Activated T-helper 1 cell treated with Interleukin-2 at 50 U/mL for 16 hours (primary cell): ENCODE results near the gene AGA.

Source experiments
- DNase-seq: peaks from one replicate; pipeline ENCODE4 v3.0.0-alpha.2; 2020; ENCODE audit warnings: low read depth

The AGA gene

DNA sequence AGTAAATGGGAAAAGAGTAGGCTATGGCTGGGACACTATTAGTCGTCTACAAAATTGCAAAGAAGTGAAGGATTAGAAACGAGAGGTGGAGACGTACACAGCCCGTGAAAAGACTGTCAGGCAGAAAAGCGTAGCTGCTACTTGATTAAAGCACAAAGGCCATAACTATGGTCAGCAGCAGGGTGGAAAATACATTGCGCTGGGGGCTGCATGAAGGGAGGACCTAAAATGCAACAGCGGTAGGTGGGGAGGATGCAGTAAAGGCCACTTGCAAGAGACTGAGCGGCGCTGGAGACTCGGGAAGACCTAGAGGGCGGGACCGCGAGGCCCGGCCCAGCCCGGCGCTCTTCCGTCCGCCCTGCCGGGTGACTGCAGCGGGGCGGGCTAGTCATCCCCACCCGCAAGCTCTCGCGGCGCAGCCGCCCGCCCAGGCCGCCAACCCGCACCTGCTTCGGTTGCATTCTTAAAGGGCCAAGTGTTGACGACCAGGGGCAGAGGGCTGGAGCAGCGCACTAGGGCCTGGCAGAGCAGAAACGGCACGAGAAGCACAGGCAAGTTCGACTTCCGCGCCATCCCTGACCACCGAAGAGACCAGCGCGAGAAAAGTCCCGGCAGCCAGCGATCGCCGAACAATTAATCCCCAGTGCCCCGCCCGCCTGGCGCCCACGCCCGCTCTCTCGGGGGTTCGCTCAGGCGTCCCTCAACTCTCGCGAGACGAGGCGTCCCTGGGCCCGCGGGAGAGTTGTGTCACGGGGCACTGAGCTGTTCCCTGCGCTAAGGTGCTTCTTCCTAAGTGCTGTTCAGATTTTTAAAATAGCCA is at the start of gene AGA:
TSS of gene AGA (minus strand) at position 635 of the 820 bp plus-strand sequence. CDS start at position 573, 62 bp downstream.
- DNase-seq: peak; percentile 91

DNA sequence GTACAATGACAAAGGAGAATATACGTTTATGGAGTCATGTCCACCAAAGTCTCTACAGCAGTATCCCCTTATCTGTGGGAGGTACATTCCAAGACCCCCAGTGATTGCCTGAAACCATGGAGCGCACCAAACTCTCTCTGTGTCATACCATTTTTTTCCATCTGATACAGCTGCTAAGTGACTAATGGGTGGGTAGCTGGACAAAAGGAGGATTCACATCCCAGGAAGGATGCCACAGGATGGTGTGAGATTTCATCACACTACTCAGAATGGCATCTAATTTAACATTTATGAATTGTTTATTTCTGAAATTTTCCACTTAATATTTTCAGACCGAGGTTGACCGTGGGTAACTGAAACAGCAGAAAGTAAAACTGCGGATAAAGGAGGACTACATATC is 49.8 kb upstream of the AGA start:
- DNase-seq: no peak

DNA sequence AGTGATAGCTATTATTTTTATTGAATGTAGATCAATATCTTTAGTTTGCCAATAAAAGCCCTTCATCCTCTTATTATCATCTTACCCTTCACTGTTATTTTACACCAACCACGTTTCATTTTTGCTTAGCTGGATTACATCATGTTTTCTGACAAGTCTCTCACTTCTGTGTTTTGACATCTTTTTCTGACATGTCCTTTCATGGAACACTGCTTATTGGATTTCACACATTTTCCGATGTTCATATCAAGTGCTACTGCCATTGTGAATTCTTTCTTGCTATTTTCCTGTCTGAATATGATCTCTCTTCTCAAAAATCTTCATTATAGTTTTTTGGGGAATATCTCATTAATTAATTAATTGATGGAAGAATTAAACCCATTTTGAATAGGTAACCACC is 48.5 kb upstream of the AGA start:
- DNase-seq: no peak

DNA sequence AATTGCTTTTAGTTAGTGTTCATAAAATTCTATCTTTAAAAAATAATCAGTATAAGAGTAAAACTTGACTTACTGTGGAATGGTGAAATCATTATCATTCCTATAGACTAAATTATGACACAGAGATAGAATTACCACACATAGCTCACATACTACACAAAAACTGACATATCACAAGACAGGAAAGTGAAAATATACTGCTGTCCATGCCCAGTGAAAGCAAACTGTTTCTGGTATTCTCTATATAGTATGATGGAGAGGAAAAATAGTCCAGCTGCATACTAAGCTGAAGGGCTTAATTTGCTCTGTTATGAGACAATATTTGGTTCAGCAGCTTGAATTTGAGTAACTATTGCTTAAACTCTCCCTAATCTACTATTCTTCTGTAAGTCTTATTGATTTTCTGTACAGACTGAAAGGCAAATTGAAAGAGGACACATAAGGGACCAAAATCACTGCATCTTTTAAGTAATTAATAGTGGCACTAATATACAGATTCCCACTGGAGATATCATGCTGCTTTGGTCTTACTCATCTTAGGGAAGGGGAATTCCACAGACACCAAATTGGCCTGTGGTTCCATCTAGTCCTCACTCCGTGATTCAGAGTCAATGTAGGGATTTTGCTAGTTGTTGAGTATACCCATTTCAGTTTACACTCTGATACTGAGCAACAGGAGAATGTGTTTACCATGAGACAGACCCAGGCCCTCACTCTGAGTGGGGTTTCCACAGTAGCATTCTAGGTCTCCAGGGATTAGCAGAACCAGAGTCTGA is 47.4 kb upstream of the AGA start:
- no peak for DNase-seq

DNA sequence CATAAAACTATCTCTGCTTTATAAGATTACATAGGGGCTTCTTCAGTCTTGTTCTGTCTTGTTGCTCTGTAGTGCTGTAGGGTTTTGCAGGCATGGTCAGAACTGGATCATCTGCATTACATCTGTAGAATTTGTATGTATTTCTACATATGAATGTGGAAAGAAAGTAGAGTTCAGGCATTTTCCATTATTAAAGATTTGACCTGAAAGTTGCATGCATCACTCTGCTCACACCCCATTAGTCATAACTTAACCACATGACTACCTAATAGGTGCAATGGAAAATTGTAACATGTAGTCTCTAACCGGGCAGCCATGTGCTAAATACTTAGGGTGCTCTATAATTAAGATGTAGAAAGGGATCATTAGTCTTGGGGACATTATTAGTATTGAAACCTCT is 45.7 kb upstream of the AGA start:
- DNase-seq: no peak

DNA sequence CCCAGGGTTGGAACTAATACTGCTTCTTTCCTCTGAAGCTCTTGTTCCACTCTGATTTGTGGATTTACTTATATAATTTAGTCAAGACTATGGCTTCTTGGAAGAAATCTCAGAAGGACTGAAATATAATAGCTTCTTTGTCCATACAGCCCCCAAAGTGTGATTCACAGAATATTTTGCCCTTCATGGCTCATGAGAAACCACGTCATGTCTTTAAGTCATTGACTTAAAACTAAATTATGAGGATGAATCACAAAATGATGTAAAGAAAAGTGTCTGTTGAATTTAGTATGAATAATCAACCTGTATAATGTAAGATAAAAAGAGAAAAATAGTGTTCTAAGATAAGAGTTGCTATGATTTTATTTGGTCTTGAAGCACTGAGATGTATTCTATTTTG is 43.3 kb upstream of the AGA start:
- no peak for DNase-seq

DNA sequence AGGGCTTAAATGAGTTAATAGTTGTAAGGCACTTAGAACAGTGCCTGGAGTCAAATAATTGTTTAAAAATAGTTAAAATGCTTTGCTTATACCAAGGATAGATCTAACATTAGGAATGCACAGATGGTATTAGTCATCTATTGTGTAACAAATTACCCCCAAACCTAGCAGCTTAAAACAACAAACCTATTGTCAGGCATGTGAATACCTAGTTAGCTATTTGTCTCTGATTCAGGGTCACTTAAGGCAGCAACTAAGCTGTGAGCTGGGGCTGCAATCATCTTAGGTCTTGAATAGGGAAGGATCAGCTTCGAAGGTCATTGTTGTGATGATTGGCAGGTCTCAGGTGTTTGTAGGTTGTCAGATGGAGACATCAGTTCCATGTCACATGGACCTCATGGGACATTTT is 42.4 kb upstream of the AGA start:
- no peak for DNase-seq

DNA sequence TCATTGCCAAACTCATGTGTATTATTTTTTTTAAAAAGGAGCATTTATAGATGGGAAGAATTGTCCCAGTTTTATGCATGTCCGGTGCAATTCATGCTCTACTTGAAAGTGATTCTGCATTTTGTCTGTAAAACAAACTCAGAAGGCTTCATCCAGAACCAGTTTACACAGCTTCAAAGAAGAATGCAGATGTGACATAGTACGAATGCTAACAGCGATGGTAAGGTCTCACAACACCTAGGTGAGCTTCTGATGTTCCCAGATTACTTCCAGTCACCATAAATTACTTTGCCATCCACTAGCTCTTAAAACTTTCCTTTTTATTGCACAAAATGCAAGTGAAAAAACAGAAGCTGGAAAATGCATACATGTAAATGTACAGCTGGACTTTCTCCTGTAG is 41.5 kb upstream of the AGA start:
- no peak for DNase-seq

DNA sequence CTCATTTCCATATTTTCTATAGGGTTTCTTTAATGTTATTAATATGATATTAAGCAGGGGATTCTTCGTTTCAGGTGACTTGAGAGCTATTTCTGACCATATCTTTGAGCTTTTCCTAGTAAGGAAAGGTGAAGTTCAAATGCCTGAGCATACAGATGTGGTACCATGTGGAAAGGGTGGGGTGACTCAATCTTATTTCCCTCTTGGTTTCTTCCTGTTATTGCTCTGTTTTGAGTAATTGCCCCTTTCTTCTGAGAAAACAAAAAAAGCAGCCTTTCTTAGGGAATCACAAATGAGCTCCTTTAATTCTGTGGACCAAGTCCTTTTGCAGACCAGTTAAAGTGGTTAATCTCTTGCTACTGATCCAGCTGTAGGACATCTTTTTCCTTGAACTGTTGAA is 41.0 kb upstream of the AGA start:
- no peak for DNase-seq

DNA sequence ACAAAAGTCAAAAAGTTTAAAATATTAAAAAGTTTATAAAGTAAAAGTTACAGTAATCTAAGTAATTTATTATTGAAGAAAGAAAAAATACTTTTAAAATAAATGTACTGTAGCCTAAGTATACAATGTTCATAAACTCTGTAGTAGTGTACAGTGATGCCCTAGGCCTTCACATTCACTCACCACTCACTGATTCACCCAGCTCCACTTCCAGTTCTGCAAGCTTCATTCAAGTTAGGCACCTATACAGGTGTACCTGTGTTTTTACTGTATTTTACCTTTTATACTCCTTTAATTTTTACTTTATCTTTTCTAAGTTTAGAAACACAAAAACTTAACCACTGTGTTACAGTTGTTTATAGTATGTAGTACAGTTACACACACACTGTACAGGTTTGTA is 40.1 kb upstream of the AGA start:
- DNase-seq: no peak

DNA sequence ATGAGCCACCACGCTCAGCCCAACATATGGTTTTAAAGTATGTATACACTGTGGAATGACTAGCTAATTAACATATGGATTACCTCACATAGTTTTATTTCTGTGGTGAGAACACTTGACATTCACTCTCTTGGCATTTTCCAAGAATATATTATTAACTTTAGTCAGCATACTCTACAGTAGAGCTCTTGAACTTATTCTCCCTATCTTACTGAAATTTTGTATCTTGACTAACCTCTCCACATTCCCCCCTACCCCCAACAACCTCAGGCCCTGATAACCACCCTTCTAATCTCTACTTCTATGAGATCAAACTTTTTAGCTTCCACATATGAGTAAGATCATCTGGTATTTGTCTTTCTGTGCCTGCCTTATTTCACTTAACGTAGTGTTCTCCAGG is 38.6 kb upstream of the AGA start:
- no peak for DNase-seq

DNA sequence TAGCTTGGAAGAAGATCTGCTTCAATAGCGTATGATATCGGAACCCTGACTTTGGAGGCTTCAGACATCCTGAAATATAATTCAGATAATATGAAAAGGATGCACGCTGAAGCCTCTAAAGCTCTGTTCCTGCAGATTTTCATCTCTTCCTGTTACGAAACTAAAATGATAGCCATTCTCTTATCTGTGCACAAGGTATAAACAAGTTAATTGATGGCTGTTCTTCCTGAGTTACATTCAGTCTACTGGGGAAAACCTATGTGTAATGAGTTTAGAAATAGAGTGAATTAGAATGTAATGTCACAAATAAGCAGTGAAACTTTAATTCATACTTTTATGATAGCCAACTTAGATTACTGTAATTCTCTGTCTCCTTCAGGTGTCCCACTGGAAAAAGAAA is 36.8 kb upstream of the AGA start:
- DNase-seq: no peak

DNA sequence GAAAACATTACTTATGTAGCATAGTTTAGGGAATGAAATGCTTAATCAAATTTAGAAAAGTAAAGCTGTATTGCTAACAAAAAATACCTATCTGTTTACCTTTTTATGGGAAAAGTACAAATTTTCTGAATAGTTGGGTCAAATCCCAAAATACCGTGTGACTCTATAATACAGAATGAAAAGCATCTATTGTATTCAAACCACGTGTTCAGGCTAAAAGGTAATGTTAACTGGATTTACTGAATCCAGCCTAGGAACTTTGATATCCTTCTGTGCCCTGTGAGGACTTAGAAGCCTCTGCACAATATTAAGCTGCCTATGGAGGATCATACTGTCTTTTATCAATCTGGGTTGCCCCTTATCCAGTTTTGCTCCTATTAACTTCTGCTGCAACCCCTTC is 36.3 kb upstream of the AGA start:
- no peak for DNase-seq

DNA sequence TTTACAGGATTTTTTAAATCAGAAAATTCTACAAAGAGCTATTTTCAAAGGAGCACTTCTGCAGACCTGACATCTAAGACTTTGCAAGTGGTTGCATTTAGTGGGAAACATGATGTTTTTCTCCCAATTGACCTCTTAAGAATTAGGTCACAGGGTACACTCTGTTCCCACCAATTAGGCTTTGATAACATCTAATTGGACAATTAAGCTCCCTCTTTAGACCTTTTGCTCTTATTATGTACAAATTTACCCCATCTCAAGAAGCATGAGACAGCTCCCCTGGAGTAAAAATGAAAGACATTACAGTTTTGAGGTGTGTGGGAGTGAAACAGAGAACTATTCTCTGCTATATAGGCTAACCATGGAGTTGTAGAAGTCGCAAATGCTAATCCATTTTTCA is 31.8 kb upstream of the AGA start:
- DNase-seq: no peak

DNA sequence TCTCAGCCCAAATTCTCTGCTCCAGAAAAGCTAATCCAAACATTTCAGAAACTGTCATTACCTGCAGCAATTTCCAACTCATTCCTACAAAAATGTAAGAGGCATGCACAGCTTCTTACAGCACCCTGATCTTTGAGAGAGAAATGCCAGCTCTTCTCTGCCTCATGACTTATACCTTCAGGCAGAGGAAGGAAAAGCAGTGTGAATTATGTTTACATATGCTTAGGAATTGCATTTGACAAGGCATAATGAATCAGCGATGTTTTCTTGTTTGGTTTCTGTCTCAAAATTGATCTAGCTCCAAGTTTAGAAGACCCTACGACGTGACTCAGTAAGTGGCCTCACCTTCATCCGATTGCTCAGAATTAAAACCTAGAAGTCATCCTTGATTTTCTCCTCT is 21.8 kb upstream of the AGA start:
- no peak for DNase-seq

DNA sequence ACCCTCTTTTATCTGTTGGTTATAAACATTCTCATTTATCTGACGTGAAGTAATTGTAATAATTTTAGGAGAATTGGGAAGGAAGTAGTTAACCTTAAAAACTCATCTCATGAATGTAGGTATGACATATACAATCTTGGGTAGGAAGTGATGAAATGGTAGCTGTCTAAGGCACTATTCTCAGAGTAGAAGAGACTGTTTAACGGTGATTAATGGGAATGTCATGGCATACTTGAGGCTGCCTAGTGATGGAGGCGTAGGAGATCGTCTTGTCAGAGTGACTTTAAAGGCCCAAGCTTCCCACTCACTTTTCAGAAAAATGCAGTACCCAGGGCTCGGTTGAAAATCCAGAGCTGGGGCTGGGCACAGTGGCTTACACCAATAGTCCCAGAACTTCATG is 19.4 kb upstream of the AGA start:
- DNase-seq: no peak

DNA sequence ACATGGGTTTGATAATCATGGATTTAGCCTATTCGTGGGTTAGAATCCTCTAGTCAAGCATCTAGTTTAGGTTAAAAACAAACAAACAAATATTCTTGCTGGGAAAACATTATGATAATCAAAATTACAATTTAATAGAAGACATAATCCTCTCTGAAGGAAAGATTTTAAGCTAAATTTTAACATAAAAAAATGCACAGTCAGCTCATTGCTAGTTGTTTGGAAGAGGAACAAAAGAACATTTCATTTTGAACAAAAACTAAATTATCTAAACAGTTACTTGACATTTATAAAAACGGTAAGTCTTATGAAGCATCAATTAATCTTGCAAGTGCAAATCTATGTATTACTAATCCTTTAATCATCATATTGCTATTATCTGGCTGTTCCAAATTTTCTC is 18.2 kb upstream of the AGA start:
- no peak for DNase-seq

DNA sequence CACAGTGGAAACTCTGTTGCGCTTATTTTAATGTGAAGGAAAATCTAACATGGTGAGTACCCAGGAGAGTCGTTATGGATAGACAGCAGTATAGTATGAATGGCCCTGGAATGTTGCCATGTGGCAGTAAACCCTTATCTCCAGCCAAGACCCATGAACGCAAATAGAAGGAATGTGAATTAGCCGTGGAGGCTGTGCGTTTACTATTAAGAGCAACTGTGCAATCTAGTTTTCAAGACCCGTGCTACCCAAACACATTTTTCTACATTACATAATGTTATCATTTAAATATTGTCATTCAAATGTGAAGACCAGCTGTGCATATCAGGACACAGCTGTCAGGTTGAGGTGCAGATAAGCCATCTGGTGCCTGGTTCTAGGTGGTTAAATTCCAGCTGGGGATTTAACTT is 13.3 kb upstream of the AGA start:
- no peak for DNase-seq

DNA sequence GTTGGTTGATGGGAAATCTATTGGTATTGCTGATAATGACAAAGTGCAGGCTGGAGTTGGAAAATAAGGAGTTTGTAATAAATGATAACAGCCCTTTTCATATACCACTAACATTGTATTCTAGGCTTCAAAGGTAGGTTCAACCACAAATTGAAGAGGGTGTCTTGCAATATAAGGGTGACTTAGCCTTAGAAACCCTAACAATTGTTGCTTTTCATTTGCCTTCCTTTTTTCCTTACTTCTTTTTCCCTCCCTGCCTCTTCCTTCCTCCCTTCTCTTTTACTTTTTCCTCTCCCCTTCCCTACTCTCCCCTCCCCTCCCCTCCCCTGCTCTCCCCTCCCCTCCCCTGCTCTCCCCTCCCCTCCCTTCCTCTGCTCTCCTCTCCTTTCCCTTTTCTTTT is 10.9 kb upstream of the AGA start:
- DNase-seq: no peak

DNA sequence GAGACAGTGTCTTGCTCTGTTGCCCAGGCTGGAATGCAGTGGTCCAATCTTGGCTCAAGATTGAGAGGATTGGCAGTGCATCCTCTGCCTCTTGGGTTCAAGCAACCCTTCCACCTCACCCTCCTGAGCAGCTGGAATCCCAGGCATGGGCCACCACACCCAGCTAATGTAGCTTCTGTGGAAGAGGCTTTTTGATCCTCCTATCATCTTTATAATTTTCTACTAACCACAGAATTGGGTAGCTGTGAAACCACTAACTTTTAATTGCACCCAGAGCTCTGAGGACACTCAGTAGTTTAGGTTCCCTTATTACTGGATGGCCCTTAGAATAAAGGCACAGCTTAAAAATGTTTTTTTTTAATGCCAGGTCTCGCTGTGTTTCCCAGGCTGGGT is 8.9 kb upstream of the AGA start:
- DNase-seq: no peak

DNA sequence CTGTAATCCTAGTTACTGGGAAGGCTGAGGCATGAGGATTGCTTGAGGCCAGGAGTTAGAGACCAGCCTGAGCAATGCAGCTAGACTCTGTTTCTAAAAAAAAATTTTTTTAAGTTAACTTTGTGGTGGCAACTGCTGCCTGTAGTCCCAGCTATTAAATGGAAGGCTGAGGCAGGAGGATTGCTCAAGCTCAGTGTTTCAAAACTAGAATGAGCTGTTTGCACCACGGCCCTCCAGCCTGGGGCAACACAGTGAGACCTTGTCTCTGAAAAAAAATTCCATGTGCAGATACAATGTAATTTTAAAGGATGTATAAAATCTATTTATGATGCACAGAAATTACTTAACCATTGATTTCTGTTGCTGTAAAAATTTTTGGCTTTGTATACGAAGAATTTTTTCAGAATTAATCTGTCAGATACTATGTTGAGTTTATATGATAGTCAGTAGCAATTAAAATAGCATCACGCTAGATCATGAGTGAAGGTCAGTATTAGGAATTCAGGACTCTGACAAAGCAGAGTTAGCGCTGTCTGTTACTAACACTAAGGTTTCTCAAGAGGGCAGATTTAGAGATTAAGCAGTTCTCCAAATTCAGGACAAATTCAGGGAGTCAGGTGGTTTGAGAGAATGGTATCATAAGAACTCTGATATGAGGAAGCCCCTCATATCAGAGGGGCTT is 8.3 kb upstream of the AGA start:
- no peak for DNase-seq

DNA sequence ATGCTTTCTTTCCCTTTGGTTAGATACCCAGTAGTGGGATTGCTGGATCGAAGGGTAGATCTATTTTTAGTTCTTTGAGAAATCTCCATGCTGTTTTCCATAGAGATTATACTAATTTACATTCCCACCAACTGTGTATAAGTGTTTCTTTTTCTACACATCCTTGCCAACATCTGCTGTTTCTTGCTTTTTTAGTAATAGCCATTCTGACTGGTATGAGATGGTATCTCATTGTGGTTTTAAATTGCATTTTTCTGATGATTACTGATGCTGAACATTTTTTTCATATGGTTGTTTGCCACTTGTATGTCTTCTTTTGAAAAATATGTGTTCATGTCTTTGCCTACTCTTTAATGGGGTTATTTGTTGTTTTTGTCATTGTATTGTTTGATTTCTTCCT is 6.6 kb upstream of the AGA start:
- no peak for DNase-seq

DNA sequence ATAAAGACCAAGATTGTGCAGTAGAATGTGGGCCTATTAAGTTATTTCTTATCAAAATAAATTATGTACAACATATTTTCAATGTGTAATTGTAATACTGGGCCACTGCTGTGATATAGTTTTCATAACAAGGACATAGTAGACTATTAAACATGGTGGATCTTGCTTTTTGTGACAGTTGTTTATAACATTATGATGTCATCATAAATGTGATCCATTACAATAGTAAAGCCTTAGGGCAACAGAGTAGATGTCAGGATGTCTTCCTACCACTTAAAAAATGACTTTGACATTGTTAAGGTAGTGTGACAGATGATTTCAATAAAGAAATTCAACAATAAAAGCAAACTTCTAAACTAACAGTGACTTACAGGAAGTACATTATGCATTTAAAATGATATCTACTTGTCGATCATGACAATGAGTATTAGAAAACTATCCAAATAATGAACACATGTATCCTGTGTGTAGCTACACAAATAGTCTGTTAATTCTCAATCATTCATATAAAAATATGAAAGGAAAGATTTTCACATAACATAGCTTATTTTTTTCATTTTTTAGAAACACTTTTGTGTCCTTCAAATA is 5.3 kb upstream of the AGA start:
- no peak for DNase-seq
